Stimulated activated CD4-positive, alpha-beta T cell treated with anti-CD3 and anti-CD28 coated beads, Interleukin-4, amount 100 ng/mL, for 48 hours (primary cell): ENCODE results near the gene RXRA.

ENCODE experiments used
- DNase-seq, 2 donors: peaks; one replicate each; pipeline ENCODE4 v3.0.0-alpha.2; 2020; ENCODE audit warnings: low read depth in 2 of 2

The RXRA gene

GRCh38 chr9:134353539-134353938 is 27.3 kb downstream of the RXRA start:
- no peak for DNase-seq

GRCh38 chr9:134355158-134355557 is 28.9 kb downstream of the RXRA start:
- no peak for DNase-seq

- no peak for DNase-seq
Measured at GRCh38 chr9:134355561-134356279, 29.5 kb downstream of the RXRA start.

- DNase-seq = no peak
Measured at GRCh38 chr9:134356496-134357470, 30.5 kb downstream of the RXRA start.

- no peak for DNase-seq
Measured at GRCh38 chr9:134357631-134358025, 31.4 kb downstream of the RXRA start.

GRCh38 chr9:134358026-134358661 is 31.9 kb downstream of the RXRA start:
- no peak for DNase-seq

- DNase-seq = no peak
Measured at GRCh38 chr9:134358662-134359319, 32.5 kb downstream of the RXRA start.

GRCh38 chr9:134359493-134360179 is 33.4 kb downstream of the RXRA start:
- DNase-seq = no peak

- no peak for DNase-seq
Measured at GRCh38 chr9:134360180-134360759, 34.0 kb downstream of the RXRA start.

- no peak for DNase-seq
Measured at GRCh38 chr9:134360897-134361296, 34.6 kb downstream of the RXRA start.

GRCh38 chr9:134361426-134361825 is 35.2 kb downstream of the RXRA start:
- DNase-seq = no peak

GRCh38 chr9:134361843-134362414 is 35.7 kb downstream of the RXRA start:
- no peak for DNase-seq

- DNase-seq = no peak
Measured at GRCh38 chr9:134363450-134363849, 37.2 kb downstream of the RXRA start.

- DNase-seq = no peak
Measured at GRCh38 chr9:134364391-134365114, 38.3 kb downstream of the RXRA start.

- no peak for DNase-seq
Measured at GRCh38 chr9:134365115-134365596, 38.9 kb downstream of the RXRA start.

- no peak for DNase-seq
Measured at GRCh38 chr9:134365791-134366222, 39.6 kb downstream of the RXRA start.

GRCh38 chr9:134366223-134367031 is 40.2 kb downstream of the RXRA start:
- no peak for DNase-seq

GRCh38 chr9:134367061-134367460 is 40.8 kb downstream of the RXRA start:
- DNase-seq = no peak
